Effector memory CD4-positive, alpha-beta T cell (primary cell): ENCODE results near the gene PEAR1.

Experiments
- DNase-seq, 3 donors: peaks; one replicate each; pipeline ENCODE4 v3.0.0-alpha.2; 2020
- H3K27ac ChIP-seq: 2 replicates; pipeline ENCODE4 v1.7.0; 2013; ENCODE audit warnings: mild to moderate bottlenecking, low read length, moderate library complexity; ENCODE audit not compliant: insufficient read depth, poor library complexity, severe bottlenecking
- H3K27me3 ChIP-seq: replicated peaks from 2 replicates; pipeline ENCODE4 v1.7.0; 2013; ENCODE audit warnings: mild to moderate bottlenecking, low read length; ENCODE audit not compliant: insufficient read depth, control insufficient read depth, poor library complexity, severe bottlenecking
- H3K36me3 ChIP-seq: 2 replicates; pipeline ENCODE4 v1.7.0; 2013; ENCODE audit warnings: mild to moderate bottlenecking, low read length, moderate library complexity; ENCODE audit not compliant: control insufficient read depth, insufficient read depth
- H3K4me1 ChIP-seq: 2 replicates; pipeline ENCODE4 v1.7.0; 2013; ENCODE audit warnings: low read length, mild to moderate bottlenecking; ENCODE audit not compliant: control insufficient read depth, insufficient read depth, poor library complexity, severe bottlenecking
- H3K4me3 ChIP-seq: 2 replicates; pipeline ENCODE4 v1.7.0; 2013; ENCODE audit warnings: low read length, low read depth, mild to moderate bottlenecking; ENCODE audit not compliant: insufficient read depth, poor library complexity, severe bottlenecking
- H3K9me3 ChIP-seq: 2 replicates; pipeline ENCODE4 v1.7.0; 2013; ENCODE audit warnings: mild to moderate bottlenecking, low read length, moderate library complexity; ENCODE audit not compliant: control insufficient read depth

The PEAR1 gene

GRCh38 chr1:156936191-156936590, 42.7 kb downstream of the PEAR1 start:
- no peak overlapping the region for H3K4me3 ChIP-seq
- no peaks in the 10 kb centered on the region for H3K27me3 ChIP-seq
- H3K4me1 ChIP-seq = no peaks in the 10 kb centered on the region
- H3K36me3 ChIP-seq = peaks cover 22% of the 10 kb centered on the region
- DNase-seq = no peak
- no peak overlapping the region for H3K27ac ChIP-seq
- no peaks in the 10 kb centered on the region for H3K9me3 ChIP-seq

DNA sequence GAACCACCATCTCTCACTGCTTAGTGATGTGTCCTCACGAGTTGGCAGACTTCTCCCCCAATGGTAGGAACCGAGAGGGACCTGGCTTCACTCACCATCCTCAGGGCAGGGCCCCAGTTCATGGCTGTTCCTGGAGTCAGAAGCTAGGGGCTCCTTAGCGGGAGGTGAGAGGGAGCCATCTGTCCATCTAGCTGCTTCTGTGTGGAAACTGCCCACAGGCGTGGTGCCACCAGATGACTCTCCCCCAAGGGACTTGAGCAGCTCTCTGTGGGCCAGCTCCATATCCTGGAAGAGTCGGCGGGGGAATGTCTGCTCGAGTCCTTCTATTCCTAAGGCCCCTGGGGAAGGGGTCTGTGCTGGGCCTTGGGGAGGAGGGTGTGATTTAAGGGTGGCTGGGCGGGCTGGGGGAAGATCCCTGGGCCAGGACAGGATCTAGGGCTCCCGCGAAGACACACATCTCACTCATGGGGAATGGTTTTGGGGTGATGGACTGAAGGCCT, 43.3 kb downstream of the PEAR1 start:
- H3K27me3 ChIP-seq = no peaks in the 10 kb centered on the region
- no peak overlapping the region for H3K27ac ChIP-seq
- DNase-seq = no peak
- peaks cover 27% of the 10 kb centered on the region for H3K36me3 ChIP-seq
- H3K9me3 ChIP-seq = no peaks in the 10 kb centered on the region
- H3K4me1 ChIP-seq = no peaks in the 10 kb centered on the region
- H3K4me3 ChIP-seq = no peak overlapping the region

DNA sequence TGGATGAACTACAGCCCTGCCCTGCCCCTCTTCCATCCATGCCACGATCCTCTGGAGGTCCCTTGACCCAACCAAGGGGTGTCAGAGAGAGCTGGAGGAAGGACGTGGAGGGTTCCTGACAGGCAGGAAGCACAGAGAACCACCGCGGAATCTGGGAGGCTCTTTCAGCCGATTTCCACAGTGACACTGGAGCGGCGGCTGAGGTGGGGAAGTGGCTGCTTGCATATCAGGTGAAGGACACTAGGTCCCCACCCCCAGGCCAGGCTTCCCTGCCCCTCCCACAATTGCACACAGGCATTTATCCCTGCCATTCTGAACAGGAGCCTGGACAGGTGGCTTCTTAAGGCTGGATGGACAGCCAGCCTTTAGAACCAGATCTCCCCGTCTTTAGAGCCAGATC, 44.4 kb downstream of the PEAR1 start:
- Histone ChIP-seq H3K9me3 (no peaks in the 10 kb centered on the region), H3K27ac (no peak overlapping the region), H3K4me3 (no peak overlapping the region), H3K4me1 (no peaks in the 10 kb centered on the region), H3K27me3 (no peaks in the 10 kb centered on the region), H3K36me3 (peaks cover 32% of the 10 kb centered on the region)
- DNase-seq = no peak

- no peak for DNase-seq
- H3K4me1 ChIP-seq = no peaks in the 10 kb centered on the region
- H3K27ac ChIP-seq = no peak overlapping the region
- H3K4me3 ChIP-seq = no peak overlapping the region
- H3K9me3 ChIP-seq = no peaks in the 10 kb centered on the region
- peaks cover 35% of the 10 kb centered on the region for H3K36me3 ChIP-seq
- H3K27me3 ChIP-seq = no peaks in the 10 kb centered on the region
These were observed 45.3 kb downstream of the PEAR1 start for GRCh38 chr1:156938813-156939212.

DNA sequence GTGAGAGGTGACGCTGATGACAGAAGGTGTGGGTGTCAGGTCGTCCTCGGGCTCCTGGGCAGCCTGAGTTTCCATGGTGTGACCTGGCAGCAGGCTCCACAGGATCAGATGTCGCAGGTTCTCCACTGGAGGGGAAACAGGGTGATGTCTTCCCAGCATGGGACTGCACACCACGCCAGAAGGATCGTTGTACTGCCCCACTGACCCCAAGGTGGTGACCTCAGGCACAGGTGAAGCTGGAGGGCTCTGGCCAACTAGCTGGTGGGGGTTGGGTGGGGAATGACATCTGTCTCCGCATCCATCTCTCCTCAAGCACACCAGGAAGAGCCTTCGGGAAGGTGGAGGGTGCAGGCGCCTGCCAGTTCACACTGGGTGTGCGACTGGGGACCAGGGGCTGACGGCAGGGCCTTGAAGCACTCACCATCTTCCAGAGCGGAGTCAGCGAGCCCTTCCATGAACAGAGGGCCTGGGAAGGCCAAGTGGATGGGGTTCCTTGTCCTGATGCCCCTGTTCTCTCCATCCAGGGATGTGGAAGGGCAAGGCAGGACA, 46.3 kb downstream of the PEAR1 start:
- Histone ChIP-seq H3K27ac (no peak overlapping the region), H3K9me3 (no peaks in the 10 kb centered on the region), H3K4me1 (no peaks in the 10 kb centered on the region), H3K36me3 (peaks cover 43% of the 10 kb centered on the region), H3K4me3 (no peak overlapping the region), H3K27me3 (no peaks in the 10 kb centered on the region)
- DNase-seq = no peak

- Histone ChIP-seq H3K4me1 (no peaks in the 10 kb centered on the region), H3K9me3 (no peaks in the 10 kb centered on the region), H3K27ac (no peak overlapping the region), H3K4me3 (no peak overlapping the region), H3K27me3 (no peaks in the 10 kb centered on the region), H3K36me3 (peaks cover 60% of the 10 kb centered on the region)
- no peak for DNase-seq
These were observed 48.2 kb downstream of the PEAR1 start for GRCh38 chr1:156941675-156942074.

DNA sequence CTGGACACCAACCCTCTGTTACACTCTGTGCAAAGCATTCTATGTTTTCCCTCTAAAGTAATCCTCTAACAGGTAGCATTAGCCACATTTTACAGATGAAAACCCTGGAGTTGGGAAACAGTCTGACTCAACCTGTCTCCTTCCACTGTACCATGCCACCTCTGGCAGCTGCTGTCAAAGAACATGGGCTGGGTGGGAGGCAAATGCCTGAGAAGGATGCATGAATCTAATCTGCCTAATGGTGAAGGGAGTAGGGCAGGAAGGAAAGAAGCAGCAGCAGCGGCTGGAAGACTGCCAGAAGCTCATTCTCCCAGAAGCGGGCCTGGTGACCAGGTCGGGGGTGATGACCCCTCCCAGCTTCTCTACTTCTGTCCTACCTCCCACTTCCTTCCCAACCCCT, 48.7 kb downstream of the PEAR1 start:
- H3K4me3 ChIP-seq = no peak overlapping the region
- H3K27ac ChIP-seq = no peak overlapping the region
- no peaks in the 10 kb centered on the region for H3K4me1 ChIP-seq
- DNase-seq = no peak
- peaks cover 65% of the 10 kb centered on the region for H3K36me3 ChIP-seq
- no peaks in the 10 kb centered on the region for H3K27me3 ChIP-seq
- H3K9me3 ChIP-seq = no peaks in the 10 kb centered on the region

DNA sequence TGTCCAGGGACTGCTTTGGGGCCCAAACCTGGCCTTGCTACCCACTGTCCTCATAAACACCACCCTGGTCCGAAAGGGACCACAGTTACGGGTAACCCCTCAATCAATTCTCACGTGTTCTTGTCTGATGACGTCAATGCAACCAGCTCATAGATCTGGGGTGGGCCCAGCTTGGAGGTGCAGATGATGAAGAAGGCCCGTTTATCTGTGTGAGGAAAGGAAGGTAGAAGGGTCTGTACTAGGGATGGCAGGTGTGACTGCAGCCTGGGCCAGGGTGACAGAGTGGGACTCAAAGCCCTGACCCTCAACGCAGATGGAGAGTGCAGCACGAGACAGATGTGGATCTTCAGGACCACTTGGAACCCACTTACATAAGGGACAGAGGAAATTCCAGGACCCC, 49.1 kb downstream of the PEAR1 start:
- Histone ChIP-seq H3K27me3 (no peaks in the 10 kb centered on the region), H3K4me3 (no peak overlapping the region), H3K36me3 (peaks cover 68% of the 10 kb centered on the region), H3K9me3 (no peaks in the 10 kb centered on the region), H3K4me1 (no peaks in the 10 kb centered on the region), H3K27ac (no peak overlapping the region)
- DNase-seq = no peak

GRCh38 chr1:156943756-156944155, 50.2 kb downstream of the PEAR1 start:
- Histone ChIP-seq H3K4me1 (no peaks in the 10 kb centered on the region), H3K4me3 (no peak overlapping the region), H3K9me3 (no peaks in the 10 kb centered on the region), H3K27ac (no peak overlapping the region), H3K36me3 (peaks cover 74% of the 10 kb centered on the region), H3K27me3 (no peaks in the 10 kb centered on the region)
- no peak for DNase-seq

DNA sequence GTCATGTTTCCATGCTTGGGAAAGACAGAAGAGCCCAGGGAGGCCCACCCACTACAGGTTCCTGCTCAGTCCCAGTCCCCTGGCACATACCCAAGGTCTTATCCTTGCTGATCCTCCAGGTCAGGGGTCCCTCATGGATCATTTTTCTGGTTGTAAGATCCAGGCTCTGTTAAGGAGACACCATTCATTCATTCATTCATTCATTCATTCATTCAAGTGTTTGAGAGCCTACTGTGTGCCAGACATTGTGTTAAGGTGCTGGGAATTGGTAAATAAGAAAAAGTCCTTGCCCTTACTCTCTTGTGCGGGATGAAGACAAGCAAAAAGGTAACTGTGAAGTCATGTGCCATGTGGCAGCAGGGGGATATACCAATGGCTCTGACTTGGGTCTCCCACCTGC, 50.8 kb downstream of the PEAR1 start:
- no peak for DNase-seq
- Histone ChIP-seq H3K27me3 (no peaks in the 10 kb centered on the region), H3K27ac (no peak overlapping the region), H3K4me3 (no peak overlapping the region), H3K4me1 (no peaks in the 10 kb centered on the region), H3K9me3 (no peaks in the 10 kb centered on the region), H3K36me3 (peaks cover 72% of the 10 kb centered on the region)
